Activated naive CD4-positive, alpha-beta T cell treated with anti-CD3 and anti-CD28 coated beads, Interleukin-2, amount 10 ng/mL, durations not matched to agents 7 days and 5 days (primary cell): Measurements from ENCODE around the gene PRSS56.

Experiments
- CTCF ChIA-PET: fragments of 350-600 bp; sonication (Branson Sonifier 250); formaldehyde crosslinking; loops from one replicate; lab custom pipeline; 2021; ENCODE audit warnings: antibody characterized with exemption; lab: Charles Lee
- DNase-seq: peaks from one replicate; pipeline ENCODE4 v3.0.0-alpha.2; 2020
- H3K27ac Mint-ChIP-seq: one replicate; pipeline ENCODE4 v1.8.0; 2021; ENCODE audit warnings: mild to moderate bottlenecking, moderate library complexity, mixed read lengths
- H3K27me3 Mint-ChIP-seq: one replicate; pipeline ENCODE4 v1.8.0; 2021; ENCODE audit warnings: mild to moderate bottlenecking, mixed read lengths
- H3K36me3 Mint-ChIP-seq: one replicate; pipeline ENCODE4 v1.8.0; 2021; ENCODE audit warnings: mixed read lengths
- H3K4me1 Mint-ChIP-seq: one replicate; pipeline ENCODE4 v1.8.0; 2021; ENCODE audit warnings: mixed read lengths
- H3K4me3 Mint-ChIP-seq: one replicate; pipeline ENCODE4 v1.8.0; 2021; ENCODE audit warnings: mild to moderate bottlenecking, moderate library complexity, mixed read lengths
- H3K9me3 Mint-ChIP-seq: one replicate; pipeline ENCODE4 v1.8.0; 2021; ENCODE audit warnings: mixed read lengths

Gene PRSS56

DNA sequence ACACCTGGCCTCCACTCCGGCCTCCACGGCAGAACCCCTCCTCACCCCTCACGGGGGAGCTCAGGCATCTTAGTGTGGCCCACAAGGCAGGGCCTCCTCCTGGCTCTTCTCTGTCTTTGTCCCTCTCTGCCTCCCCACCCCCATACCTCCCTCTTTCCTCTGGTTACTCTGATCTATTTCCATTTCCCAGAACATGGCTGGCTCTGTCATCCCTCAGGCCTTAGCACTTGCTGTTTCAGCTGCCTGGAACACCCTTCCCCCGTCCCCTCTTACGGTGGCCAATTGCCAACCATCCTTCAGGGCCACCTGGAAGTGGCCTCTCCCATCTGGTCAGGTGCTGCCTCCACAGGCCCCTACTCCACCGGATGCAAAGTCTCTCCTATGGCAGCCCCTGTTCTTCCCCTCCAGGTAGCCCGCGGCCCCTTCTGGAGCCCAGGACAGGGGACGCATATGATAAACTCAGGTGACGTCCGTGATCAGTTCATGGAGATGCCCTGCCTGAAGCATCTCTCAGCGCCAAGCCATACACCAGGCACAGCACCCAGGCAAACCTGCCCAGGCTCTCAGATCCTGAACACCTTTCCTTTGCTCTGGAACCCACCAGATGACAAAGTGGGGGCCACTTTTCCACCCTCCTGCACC, 28.9 kb upstream of the PRSS56 start:
- Mint-ChIP-seq H3K36me3 (no peaks in the 10 kb centered on the region), H3K4me3 (no peak overlapping the region), H3K27ac (no peak overlapping the region), H3K9me3 (no peaks in the 10 kb centered on the region), H3K27me3 (peaks cover 64% of the 10 kb centered on the region), H3K4me1 (peaks cover 8% of the 10 kb centered on the region)
- CTCF ChIA-PET = no interaction called here
- DNase-seq = no peak

DNA sequence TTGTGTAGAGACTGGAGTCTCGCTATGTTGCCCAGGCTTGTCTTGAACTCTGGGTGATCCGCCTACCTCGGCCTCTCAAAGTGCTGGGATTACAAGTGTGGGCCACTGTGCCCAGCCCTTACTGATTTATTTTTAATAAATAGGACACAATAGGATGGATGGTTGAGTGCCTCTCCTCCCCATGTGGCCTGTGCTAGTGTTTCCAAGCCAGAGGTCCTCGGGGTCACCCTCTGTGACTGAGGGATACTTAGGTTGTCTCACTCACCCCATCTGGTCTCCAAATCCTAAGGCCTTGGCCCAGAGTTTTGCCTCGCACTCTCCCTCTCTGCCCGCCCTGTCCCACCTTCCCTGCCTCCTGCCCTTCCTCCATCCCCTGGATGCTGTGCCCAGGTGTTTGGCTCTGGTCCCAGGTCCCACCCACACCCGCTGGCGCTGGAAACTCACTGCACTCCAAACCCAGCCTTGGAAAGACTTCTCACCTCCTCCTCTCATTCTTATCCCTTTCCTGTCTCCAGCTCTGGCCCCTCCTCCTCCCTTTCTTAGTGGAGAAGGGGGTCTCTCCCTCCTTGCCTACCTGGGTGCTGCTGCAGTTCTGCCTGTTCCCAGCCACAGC, 27.8 kb upstream of the PRSS56 start:
- CTCF ChIA-PET = no interaction called here
- no peak for DNase-seq
- Mint-ChIP-seq H3K4me1 (peaks cover 5% of the 10 kb centered on the region), H3K9me3 (no peaks in the 10 kb centered on the region), H3K4me3 (no peak overlapping the region), H3K27ac (no peak overlapping the region), H3K27me3 (peaks cover 53% of the 10 kb centered on the region), H3K36me3 (no peaks in the 10 kb centered on the region)

DNA sequence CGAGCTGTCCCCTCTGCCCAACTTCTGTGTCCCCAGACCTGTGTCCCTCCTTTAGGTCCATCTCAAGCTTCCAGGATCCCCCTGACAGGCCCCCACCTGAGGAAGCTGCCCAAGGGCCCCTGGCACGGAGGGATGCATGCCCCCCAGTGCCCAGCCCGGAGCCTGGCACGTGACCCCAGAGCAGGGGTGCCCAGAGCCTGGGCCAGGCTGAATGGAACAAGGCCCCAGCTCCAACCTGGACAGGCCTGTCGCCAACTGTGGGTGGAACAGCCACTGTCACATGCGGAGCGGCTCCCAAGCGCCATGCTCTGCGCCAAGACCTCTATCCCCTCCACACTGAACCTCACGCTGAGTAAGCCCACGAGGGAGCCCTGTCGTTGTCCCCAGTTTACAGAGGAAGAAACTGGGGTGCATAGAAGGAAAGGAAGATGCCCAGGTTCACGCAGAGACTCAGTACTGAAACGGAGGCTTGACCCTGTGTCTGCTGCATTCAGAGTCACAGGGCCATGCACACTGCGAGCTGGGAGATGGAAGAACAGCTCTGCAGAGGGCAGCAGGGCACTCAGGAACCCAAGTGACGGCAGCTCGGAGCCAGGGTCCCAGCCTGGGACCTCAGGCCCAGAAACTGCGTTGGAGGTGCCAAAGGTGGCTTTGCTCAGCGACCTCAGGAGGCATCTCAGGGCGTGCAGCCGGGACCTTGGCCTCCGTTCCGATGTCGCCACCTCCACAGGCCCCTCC, 27.1 kb upstream of the PRSS56 start:
- H3K9me3 Mint-ChIP-seq = no peaks in the 10 kb centered on the region
- no peaks in the 10 kb centered on the region for H3K36me3 Mint-ChIP-seq
- peaks cover 48% of the 10 kb centered on the region for H3K27me3 Mint-ChIP-seq
- DNase-seq = no peak
- H3K4me1 Mint-ChIP-seq = peaks cover 5% of the 10 kb centered on the region
- no peak overlapping the region for H3K4me3 Mint-ChIP-seq
- CTCF ChIA-PET = no interaction called here
- H3K27ac Mint-ChIP-seq = no peak overlapping the region

DNA sequence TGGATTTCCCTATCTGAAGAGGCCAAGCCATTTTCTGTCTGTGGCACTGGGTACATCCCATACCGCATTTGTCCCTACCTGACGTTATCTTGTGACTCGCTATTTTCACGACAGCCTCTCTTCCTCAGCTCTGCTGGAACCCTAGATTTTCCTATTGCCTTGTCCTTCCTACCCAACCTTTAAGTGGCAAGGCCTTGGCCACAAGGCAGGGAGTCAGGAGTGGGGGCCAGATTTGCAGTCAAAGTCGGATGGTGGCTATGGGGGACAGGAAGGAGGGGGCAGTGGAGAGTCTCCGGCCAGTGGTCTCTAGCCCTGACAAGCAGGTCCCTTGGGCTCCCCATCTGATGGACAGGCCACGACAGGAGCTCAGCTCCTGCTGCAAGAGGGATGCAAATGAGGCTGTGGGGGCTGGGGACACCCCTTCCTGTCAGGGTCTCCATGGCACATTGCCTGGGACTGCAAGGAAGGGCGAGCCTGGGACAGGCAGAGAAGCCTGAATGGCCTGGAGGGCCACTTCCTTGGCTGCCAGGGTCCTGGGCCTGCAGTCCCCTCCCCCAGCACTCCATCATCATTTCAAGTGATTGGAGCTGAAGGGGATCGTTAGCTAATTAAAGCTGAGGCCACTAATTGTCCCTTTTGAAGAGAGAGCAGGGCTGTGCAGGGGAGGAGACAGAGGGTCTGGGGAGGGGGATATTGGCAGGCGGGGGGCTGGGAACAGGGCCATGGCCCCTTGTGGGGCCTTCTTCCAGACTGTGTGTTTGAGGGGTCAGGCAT, 26.3 kb upstream of the PRSS56 start:
- no peak for DNase-seq
- no peaks in the 10 kb centered on the region for H3K36me3 Mint-ChIP-seq
- no peak overlapping the region for H3K27ac Mint-ChIP-seq
- H3K27me3 Mint-ChIP-seq = peaks cover 41% of the 10 kb centered on the region
- CTCF ChIA-PET = interaction anchor here (0.8 kb wide), 1 partner anchor 28 kb away, joined by 3 read pairs; no protein-coding TSS in a partner anchor
- peaks cover under 1% of the 10 kb centered on the region for H3K4me1 Mint-ChIP-seq
- no peak overlapping the region for H3K4me3 Mint-ChIP-seq
- H3K9me3 Mint-ChIP-seq = no peaks in the 10 kb centered on the region

DNA sequence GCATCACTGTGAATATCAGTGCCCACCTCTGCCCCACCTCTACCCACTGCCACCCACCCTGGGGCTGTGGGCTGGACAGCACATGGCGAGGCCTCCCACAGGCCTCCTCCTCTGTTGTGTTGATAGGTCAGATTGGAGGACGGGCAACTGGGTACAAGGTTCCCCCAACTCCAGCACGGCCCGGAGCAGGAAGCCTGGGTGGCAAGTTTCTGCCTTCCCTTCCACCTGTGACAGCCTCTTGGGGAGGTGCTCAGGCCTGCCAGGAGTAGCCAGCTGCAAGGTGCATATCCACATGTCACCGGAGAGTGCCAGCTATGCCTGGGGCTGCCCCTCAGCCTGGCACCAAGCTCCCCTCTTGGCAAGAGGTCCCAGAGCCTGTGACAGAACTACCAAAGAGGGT, 25.6 kb upstream of the PRSS56 start:
- DNase-seq = no peak
- Mint-ChIP-seq H3K9me3 (no peaks in the 10 kb centered on the region), H3K4me3 (no peak overlapping the region), H3K36me3 (no peaks in the 10 kb centered on the region), H3K27ac (no peak overlapping the region), H3K4me1 (no peaks in the 10 kb centered on the region), H3K27me3 (peaks cover 40% of the 10 kb centered on the region)
- CTCF ChIA-PET = interaction anchor here (0.8 kb wide), 1 partner anchor 27 kb away, joined by 3 read pairs; no protein-coding TSS in a partner anchor

DNA sequence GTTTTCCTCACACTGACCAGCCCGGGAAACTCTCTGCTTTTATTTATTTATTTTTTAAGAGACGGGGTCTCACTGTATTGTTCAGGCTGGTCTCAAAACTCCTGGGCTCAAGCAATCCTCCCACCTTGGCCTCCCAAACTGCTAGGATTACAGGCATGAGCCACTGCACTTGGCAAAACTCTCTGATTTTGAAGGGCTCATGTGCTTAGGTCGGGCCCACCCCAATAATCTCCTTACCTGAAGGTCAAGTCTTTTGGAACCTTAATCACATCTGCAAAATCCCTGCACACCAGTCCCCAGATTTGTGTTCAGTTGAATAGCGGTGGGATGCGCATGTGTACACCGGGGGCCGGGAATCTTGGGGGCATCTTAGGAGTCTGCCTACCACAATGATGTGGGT, 24.9 kb upstream of the PRSS56 start:
- Mint-ChIP-seq H3K27me3 (peaks cover 40% of the 10 kb centered on the region), H3K4me3 (no peak overlapping the region), H3K4me1 (no peaks in the 10 kb centered on the region), H3K36me3 (no peaks in the 10 kb centered on the region), H3K9me3 (no peaks in the 10 kb centered on the region), H3K27ac (no peak overlapping the region)
- no peak for DNase-seq
- CTCF ChIA-PET = no interaction called here

DNA sequence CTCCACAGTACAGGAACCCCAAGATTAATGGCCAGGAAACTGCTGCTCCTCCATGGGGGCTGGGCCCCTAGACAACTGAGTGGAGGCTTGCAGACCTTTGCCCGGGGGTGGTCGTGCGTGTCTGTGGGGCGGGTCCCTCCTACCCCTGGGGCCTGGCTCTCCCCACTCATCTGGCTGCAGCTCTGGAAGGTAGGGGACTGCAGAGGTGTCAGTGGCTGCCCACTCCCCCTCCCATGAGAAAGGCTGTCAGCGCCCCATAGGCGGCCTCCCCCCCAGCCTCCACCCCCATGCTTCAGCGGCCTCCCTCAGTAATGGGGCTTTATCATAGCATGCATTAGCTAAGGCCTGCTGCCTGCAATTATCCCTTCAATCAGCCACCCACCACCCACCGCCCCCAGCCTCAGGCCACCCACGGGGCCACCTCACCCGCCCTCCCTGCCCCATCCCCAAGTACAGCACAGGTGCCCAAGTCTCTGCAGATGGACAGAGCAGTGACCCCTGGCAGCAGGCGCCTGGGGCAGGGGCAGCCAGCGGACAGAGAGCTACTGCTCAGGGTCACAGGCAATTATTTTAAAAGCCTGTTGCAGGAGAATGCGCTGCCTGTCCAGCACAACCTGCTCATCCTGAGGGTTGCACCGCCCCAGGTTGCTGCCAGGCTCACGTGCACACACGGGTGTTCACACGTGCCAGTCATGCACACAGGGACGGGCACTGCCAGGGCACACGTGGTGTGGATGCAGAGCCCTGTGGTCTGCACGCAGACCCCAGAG, 23.5 kb upstream of the PRSS56 start:
- CTCF ChIA-PET = no interaction called here
- no peak for DNase-seq
- H3K27me3 Mint-ChIP-seq = peaks cover 40% of the 10 kb centered on the region

DNA sequence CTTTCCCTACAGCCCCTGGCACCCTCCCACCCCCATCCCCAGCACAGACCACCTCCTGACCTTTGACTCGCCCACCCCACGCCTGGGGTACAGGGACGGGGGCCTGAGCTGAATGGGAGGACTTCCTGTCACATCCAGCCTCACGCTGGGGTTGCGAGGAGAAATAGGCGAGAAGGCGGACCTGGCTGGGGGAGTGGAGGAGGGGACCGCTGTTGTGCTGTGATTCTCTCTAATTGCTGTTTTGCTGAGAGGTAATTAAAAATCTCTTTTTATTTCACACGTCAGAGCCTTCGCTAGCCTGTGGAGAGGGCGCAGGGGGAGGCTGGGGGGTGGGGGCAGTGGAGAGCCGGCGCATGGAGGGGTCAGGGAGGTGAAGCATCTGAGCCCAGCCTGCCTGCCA, 22.8 kb upstream of the PRSS56 start:
- H3K4me1 Mint-ChIP-seq = no peaks in the 10 kb centered on the region
- H3K4me3 Mint-ChIP-seq = no peak overlapping the region
- peaks cover 46% of the 10 kb centered on the region for H3K27me3 Mint-ChIP-seq
- no peak for DNase-seq
- CTCF ChIA-PET = no interaction called here
- no peaks in the 10 kb centered on the region for H3K9me3 Mint-ChIP-seq
- no peak overlapping the region for H3K27ac Mint-ChIP-seq
- no peaks in the 10 kb centered on the region for H3K36me3 Mint-ChIP-seq

More for the DNA sequence above, 23.5 kb upstream of the PRSS56 start:
- no peaks in the 10 kb centered on the region for H3K4me1 Mint-ChIP-seq
- H3K9me3 Mint-ChIP-seq = no peaks in the 10 kb centered on the region
- no peaks in the 10 kb centered on the region for H3K36me3 Mint-ChIP-seq
- no peak overlapping the region for H3K27ac Mint-ChIP-seq
- H3K4me3 Mint-ChIP-seq = no peak overlapping the region

DNA sequence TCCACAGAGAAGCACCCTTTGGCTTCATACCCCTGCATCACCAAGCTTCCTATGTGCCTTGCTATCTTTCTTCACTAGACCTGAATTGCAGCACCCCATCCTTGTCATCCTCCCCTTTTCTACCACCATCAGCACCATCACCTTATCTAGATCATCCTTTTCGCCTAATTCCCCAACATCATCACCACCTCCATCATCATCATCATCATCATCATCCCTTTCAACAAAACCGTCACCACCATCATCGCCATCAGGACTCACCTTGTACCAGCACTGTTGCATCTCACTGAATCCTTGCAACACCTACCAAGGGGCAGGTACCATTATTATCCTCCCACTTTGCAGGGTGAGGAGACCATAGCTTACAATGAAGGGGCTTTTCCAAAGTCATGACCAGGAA, 21.7 kb upstream of the PRSS56 start:
- H3K9me3 Mint-ChIP-seq = no peaks in the 10 kb centered on the region
- CTCF ChIA-PET = no interaction called here
- DNase-seq = no peak
- peaks cover 2% of the 10 kb centered on the region for H3K4me1 Mint-ChIP-seq
- no peak overlapping the region for H3K4me3 Mint-ChIP-seq
- H3K36me3 Mint-ChIP-seq = no peaks in the 10 kb centered on the region
- no peak overlapping the region for H3K27ac Mint-ChIP-seq
- H3K27me3 Mint-ChIP-seq = peaks cover 53% of the 10 kb centered on the region

DNA sequence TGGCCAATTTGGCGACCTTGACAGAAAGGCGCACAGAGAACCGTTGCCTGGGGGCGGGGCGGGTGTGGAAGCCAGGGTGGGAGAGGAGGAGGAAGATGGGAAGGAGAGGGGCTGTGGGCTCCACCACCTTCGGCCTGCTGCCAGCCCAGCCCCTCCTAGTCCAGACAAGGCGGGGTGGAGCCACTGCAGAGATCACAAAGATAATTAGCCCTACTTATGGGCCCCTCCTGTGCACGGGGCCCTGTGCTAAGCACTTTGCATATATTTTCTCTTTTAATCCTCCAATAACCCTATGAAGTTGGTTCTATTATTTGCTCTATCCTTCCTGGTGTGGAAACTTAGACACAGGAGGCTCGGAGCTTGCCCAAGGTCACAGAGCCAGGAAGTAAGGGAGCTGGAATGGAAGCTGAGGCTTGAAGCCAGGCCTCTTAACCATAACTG, 18.8 kb upstream of the PRSS56 start:
- Mint-ChIP-seq H3K4me3 (no peak overlapping the region), H3K36me3 (no peaks in the 10 kb centered on the region), H3K4me1 (peaks cover 6% of the 10 kb centered on the region), H3K27me3 (peaks cover 74% of the 10 kb centered on the region), H3K27ac (no peak overlapping the region), H3K9me3 (no peaks in the 10 kb centered on the region)
- no peak for DNase-seq
- CTCF ChIA-PET = no interaction called here

DNA sequence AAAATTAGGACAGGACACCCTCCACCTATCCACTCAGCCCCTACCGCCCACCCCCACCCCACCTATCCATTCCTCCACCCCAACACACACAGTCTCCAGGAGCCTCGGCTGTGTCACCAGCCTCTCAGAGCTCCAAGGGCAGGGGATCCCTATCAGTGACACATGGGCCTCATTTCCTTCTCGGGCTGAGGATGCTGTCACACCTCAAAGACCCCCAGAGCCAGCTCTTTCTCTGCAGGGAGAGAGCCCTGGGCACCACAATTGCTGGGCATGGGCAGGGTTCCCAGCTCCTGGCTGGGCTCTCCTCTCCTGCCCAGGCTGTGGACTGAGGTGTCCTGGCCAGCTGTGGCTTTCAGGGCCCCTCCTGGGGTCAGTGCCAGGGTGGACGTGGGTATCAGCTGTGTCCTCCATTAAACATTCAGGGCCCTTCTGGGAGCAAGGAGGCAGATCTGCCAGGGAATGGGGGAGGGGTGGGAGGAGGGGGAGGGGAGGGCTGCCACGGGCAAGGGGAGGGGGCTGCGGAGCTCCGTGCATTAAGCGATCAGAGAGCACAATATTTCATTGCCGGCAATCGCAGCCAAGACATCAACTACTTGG, 18.3 kb upstream of the PRSS56 start:
- H3K27me3 Mint-ChIP-seq = peaks cover 79% of the 10 kb centered on the region
- H3K27ac Mint-ChIP-seq = no peak overlapping the region
- DNase-seq = no peak
- no peak overlapping the region for H3K4me3 Mint-ChIP-seq
- no peaks in the 10 kb centered on the region for H3K9me3 Mint-ChIP-seq
- CTCF ChIA-PET = no interaction called here
- peaks cover 6% of the 10 kb centered on the region for H3K4me1 Mint-ChIP-seq
- no peaks in the 10 kb centered on the region for H3K36me3 Mint-ChIP-seq

DNA sequence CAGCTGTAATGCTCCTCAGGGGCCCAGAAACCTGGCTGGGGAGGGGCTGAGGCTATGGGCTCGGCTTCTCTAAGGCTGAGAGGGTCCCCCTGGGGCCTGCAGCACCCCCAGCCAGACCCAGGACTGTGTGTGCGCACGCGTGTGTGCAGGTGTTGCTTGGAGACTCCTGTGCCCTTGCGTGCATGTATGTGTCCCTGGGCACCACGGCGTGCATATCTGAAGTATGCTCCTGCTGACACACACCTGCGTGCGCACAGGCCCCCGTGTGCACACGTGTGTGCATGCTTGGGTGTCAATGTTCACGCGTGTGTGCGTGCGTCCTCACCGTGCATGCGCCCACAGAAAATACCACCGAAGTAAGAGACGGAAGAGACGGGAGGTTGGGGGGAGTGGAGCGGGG, 17.7 kb upstream of the PRSS56 start:
- no peak for DNase-seq
- CTCF ChIA-PET = no interaction called here

More for the DNA sequence above, 17.7 kb upstream of the PRSS56 start:
- Mint-ChIP-seq H3K27me3 (peaks cover 86% of the 10 kb centered on the region), H3K27ac (no peak overlapping the region), H3K4me3 (peak overlapping the region; percentile 43), H3K9me3 (no peaks in the 10 kb centered on the region), H3K4me1 (peaks cover 6% of the 10 kb centered on the region), H3K36me3 (no peaks in the 10 kb centered on the region)
